ENCODE results near the gene TGFA. TPM values are rescaled to one million over a fixed set of nuclear protein-coding genes. Genes with fewer than 3 reads are reported as not detected.
A peak's percentile ranks its signal among the peaks of the same experiment; 100 is the strongest.

TGFA gene
- total RNA-seq, 1 donor from 2014 or later: 0.31 TPM

- CTCF ChIA-PET: no interaction called here
- no peak for DNase-seq
- TF ChIP-seq, protein P1, sequence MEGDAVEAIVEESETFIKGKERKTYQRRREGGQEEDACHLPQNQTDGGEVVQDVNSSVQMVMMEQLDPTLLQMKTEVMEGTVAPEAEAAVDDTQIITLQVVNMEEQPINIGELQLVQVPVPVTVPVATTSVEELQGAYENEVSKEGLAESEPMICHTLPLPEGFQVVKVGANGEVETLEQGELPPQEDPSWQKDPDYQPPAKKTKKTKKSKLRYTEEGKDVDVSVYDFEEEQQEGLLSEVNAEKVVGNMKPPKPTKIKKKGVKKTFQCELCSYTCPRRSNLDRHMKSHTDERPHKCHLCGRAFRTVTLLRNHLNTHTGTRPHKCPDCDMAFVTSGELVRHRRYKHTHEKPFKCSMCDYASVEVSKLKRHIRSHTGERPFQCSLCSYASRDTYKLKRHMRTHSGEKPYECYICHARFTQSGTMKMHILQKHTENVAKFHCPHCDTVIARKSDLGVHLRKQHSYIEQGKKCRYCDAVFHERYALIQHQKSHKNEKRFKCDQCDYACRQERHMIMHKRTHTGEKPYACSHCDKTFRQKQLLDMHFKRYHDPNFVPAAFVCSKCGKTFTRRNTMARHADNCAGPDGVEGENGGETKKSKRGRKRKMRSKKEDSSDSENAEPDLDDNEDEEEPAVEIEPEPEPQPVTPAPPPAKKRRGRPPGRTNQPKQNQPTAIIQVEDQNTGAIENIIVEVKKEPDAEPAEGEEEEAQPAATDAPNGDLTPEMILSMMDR (IDR thresholded peaks at IDR 0.05): no peak
- intact Hi-C loops (cut with micrococcal nuclease): no loop called here
- no peaks in the 10 kb centered on the region for H3K36me3 Mint-ChIP-seq (ENCODE audit: low read depth)
- H3K4me1 Mint-ChIP-seq: peaks cover 21% of the 10 kb centered on the region
- no peak for ATAC-seq (ENCODE audit: low read depth)
- peaks cover 2% of the 10 kb centered on the region for H3K27me3 Mint-ChIP-seq
- no peak overlapping the region for H3K4me3 Mint-ChIP-seq
- POLR2A ChIA-PET: no interaction called here
- H3K27ac Mint-ChIP-seq: no peak overlapping the region
- H3K9me3 Mint-ChIP-seq: peaks cover 5% of the 10 kb centered on the region
Observed at GRCh38 chr2:70484086-70484485, 69.5 kb downstream of the TGFA start.

- peaks cover 21% of the 10 kb centered on the region for H3K4me1 Mint-ChIP-seq
- DNase-seq (no peak), ATAC-seq (ENCODE audit: low read depth) (no peak)
- H3K27me3 Mint-ChIP-seq: peaks cover 2% of the 10 kb centered on the region
- H3K27ac Mint-ChIP-seq: no peak overlapping the region
- H3K36me3 Mint-ChIP-seq (ENCODE audit: low read depth): no peaks in the 10 kb centered on the region
- ChIA-PET CTCF (no interaction called here), POLR2A (no interaction called here)
- peaks cover 5% of the 10 kb centered on the region for H3K9me3 Mint-ChIP-seq
- intact Hi-C loops (cut with micrococcal nuclease): no loop called here
- TF ChIP-seq, protein P1 (IDR thresholded peaks at IDR 0.05): no peak
- no peak overlapping the region for H3K4me3 Mint-ChIP-seq
Observed at GRCh38 chr2:70482401-70482800, 71.2 kb downstream of the TGFA start.

GRCh38 chr2:70480468-70480867 is 73.2 kb downstream of the TGFA start:
- peak overlapping the region; percentile 6 for H3K4me3 Mint-ChIP-seq
- intact Hi-C loops (cut with micrococcal nuclease): loop anchor here (1.0 kb wide), 1 partner anchor 36 kb away; no protein-coding TSS in a partner anchor
- DNase-seq: no peak
- H3K4me1 Mint-ChIP-seq: peaks cover 34% of the 10 kb centered on the region
- H3K27ac Mint-ChIP-seq: peak overlapping the region; percentile 54
- no peaks in the 10 kb centered on the region for H3K27me3 Mint-ChIP-seq
- peak; percentile 79 for ATAC-seq (ENCODE audit: low read depth)
- ChIA-PET CTCF (no interaction called here), POLR2A (no interaction called here)
- peaks cover 5% of the 10 kb centered on the region for H3K9me3 Mint-ChIP-seq
- TF ChIP-seq, protein P1 (IDR thresholded peaks at IDR 0.05): no peak
- H3K36me3 Mint-ChIP-seq (ENCODE audit: low read depth): no peaks in the 10 kb centered on the region

DNA sequence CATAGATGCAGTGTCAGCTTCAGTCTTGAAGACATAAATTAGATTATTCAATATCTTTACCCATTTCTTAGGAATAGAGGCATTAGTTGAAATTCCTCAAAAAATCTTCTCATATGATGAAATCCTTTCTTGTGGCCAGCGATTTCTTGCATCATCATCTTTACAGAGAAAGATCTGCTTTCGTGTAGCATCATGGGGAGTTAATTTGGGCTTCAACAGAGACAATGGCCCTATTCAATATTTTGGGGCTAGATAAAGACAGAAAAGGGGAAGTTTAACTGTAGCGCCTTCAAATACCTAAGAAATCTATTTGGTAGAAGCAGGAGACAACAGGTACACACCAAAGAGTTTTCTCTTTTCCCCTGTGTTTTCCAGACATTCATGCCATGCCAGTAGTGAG is 73.8 kb downstream of the TGFA start:
- CTCF ChIA-PET: no interaction called here
- H3K27me3 Mint-ChIP-seq: no peaks in the 10 kb centered on the region
- peak overlapping the region; percentile 54 for H3K27ac Mint-ChIP-seq
- intact Hi-C loops (cut with micrococcal nuclease): loop anchor here (1.0 to 5.0 kb wide), 2 partner anchors 36 to 72 kb away; partner anchors contain the start of gene TGFA
- TF ChIP-seq, protein P1 (IDR thresholded peaks at IDR 0.05): no peak
- peaks cover 41% of the 10 kb centered on the region for H3K4me1 Mint-ChIP-seq
- H3K36me3 Mint-ChIP-seq (ENCODE audit: low read depth): no peaks in the 10 kb centered on the region
- no peak overlapping the region for H3K4me3 Mint-ChIP-seq
- ATAC-seq (ENCODE audit: low read depth): no peak
- POLR2A ChIA-PET: no interaction called here
- no peak for DNase-seq
- H3K9me3 Mint-ChIP-seq: peaks cover 5% of the 10 kb centered on the region

- no peak overlapping the region for H3K27ac Mint-ChIP-seq
Observed at GRCh38 chr2:70477441-70477844, 76.2 kb downstream of the TGFA start.

More at GRCh38 chr2:70477441-70477844, 76.2 kb downstream of the TGFA start:
- Mint-ChIP-seq H3K4me1 (peaks cover 63% of the 10 kb centered on the region), H3K4me3 (no peak overlapping the region), H3K27me3 (no peaks in the 10 kb centered on the region), H3K9me3 (peaks cover 5% of the 10 kb centered on the region), H3K36me3 (ENCODE audit: low read depth) (no peaks in the 10 kb centered on the region)
- TF ChIP-seq, protein P1 (IDR thresholded peaks at IDR 0.05): no peak
- CTCF ChIA-PET: no interaction called here
- intact Hi-C loops (cut with micrococcal nuclease): loop anchor here (5.0 kb wide), 1 partner anchor 75 kb away; the partner anchor contains the start of gene TGFA
- ATAC-seq (ENCODE audit: low read depth): no peak
- POLR2A ChIA-PET: no interaction called here
- no peak for DNase-seq

Data from activated B cell treated with CpG ODN at 0.5 μM for 24 hours (primary cell).